Uterus (tissue), 2 donors: ENCODE measurements around the gene KCNMA1.

Experiments used
- CTCF ChIP-seq, 4 experiments: fragments of 200-600 bp in 2 of 4; fragments of 450-650 bp in 2 of 4; sonication (generic) in 2 of 4; IDR thresholded peaks; one replicate each; pipeline ENCODE4 v1.5.1; 2016 to 2019; ENCODE audit warnings: antibody characterized with exemption in 4 of 4, mild to moderate bottlenecking in 2 of 4, moderate library complexity in 1 of 4
- POLR2A ChIP-seq, 2 donors: fragments of 450-650 bp; IDR thresholded peaks; one replicate each; pipeline ENCODE4 v1.6.1; 2016; ENCODE audit warnings: antibody characterized with exemption in 2 of 2, mild to moderate bottlenecking in 1 of 2, moderate library complexity in 1 of 2

GRCh38 chr10:77409697-77410471, 227.7 kb downstream of the KCNMA1 start:
- TF ChIP-seq CTCF (IDR thresholded peaks at IDR 0.05) (no peak), POLR2A (IDR thresholded peaks at IDR 0.05) (no peak)
